Stomach (tissue), 4 donors: ENCODE measurements around the gene HTT.

Source experiments
- EP300 ChIP-seq: sonication (generic); formaldehyde crosslinking; IDR thresholded peaks from one replicate; pipeline ENCODE4 v1.6.1; 2017; ENCODE audit warnings: antibody characterized with exemption
- POLR2A ChIP-seq, 4 donors: fragments of 450-650 bp; IDR thresholded peaks; one replicate each; pipeline ENCODE4 v1.6.1; 2016; ENCODE audit warnings: antibody characterized with exemption in 4 of 4, control low read depth in 2 of 4, mild to moderate bottlenecking in 1 of 4, moderate library complexity in 1 of 4
- POLR2AphosphoS5 ChIP-seq, 3 donors: sonication (generic); formaldehyde crosslinking; IDR thresholded peaks; one replicate each; pipeline ENCODE4 v1.6.1; 2016; ENCODE audit warnings: antibody characterized with exemption in 3 of 3
- TF ChIP-seq, protein P1 (sequence below), 7 experiments: fragments of 450-650 bp in 4 of 7; fragments of 200-600 bp in 3 of 7; sonication (generic) in 3 of 7; IDR thresholded peaks; one replicate each; pipeline ENCODE4 v1.5.1; 2016 to 2019; ENCODE audit warnings: antibody characterized with exemption in 7 of 7, control low read depth in 2 of 7, mild to moderate bottlenecking in 1 of 7

DNA sequence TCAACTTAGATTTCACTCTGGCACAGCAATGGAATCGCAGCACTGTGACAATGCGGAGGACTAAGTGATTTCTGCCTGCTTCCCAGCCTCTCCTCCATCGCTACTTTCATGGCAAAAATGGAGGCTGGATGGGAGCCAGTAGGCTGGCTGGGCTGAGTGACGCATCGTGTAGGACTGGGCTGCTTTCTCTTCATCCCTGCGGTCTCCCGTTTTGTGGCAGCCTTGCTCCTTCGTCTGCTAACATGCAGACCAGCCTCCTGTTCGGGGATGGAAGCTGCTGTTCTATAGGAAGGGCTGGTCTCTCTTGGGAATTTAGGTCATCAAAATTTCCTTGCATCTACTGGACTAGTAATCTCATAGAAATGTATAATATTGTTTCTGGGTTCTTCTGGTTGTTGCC, 202.5 kb downstream of the HTT start:
- TF ChIP-seq EP300 (no peak), POLR2A (IDR thresholded peaks at IDR 0.05) (no peak), POLR2AphosphoS5 (IDR thresholded peaks at IDR 0.05) (no peak)
- TF ChIP-seq, protein P1, sequence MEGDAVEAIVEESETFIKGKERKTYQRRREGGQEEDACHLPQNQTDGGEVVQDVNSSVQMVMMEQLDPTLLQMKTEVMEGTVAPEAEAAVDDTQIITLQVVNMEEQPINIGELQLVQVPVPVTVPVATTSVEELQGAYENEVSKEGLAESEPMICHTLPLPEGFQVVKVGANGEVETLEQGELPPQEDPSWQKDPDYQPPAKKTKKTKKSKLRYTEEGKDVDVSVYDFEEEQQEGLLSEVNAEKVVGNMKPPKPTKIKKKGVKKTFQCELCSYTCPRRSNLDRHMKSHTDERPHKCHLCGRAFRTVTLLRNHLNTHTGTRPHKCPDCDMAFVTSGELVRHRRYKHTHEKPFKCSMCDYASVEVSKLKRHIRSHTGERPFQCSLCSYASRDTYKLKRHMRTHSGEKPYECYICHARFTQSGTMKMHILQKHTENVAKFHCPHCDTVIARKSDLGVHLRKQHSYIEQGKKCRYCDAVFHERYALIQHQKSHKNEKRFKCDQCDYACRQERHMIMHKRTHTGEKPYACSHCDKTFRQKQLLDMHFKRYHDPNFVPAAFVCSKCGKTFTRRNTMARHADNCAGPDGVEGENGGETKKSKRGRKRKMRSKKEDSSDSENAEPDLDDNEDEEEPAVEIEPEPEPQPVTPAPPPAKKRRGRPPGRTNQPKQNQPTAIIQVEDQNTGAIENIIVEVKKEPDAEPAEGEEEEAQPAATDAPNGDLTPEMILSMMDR (IDR thresholded peaks at IDR 0.05), result no peak
